GM18517 (cell line): ENCODE data around the gene IFNA17.
"Not testable (repeated sequence)": the region's sequence is repeated elsewhere in the genome, so short reads cannot be mapped to it uniquely, and the experiment has no call there.

Experiments used
- ATAC-seq: cut with Tn5 transposase; IDR thresholded peaks from one replicate; pipeline ENCODE4 v1.9.1; 2021; ENCODE audit warnings: mild to moderate bottlenecking, moderate library complexity; ENCODE audit not compliant: unreplicated experiment

IFNA17 gene

GRCh38 chr9:21212160-21212559, 15.9 kb downstream of the IFNA17 start:
- not testable (repeated sequence) for ATAC-seq

- not testable (repeated sequence) for ATAC-seq
These were observed 17.2 kb downstream of the IFNA17 start for GRCh38 chr9:21210782-21211181.

- ATAC-seq: no peak
These were observed 17.7 kb downstream of the IFNA17 start for GRCh38 chr9:21210311-21210710.

- ATAC-seq: not testable (repeated sequence)
These were observed 21.0 kb downstream of the IFNA17 start, which contains the start of gene IFNA10 for GRCh38 chr9:21207043-21207442. Gene IFNA10 (minus strand): TSS chr9:21207143. CDS start chr9:21207097, 46 bp downstream.

- ATAC-seq: no peak
These were observed 22.8 kb downstream of the IFNA17 start for GRCh38 chr9:21205204-21205603.

- ATAC-seq: not testable (repeated sequence)
These were observed 25.9 kb downstream of the IFNA17 start, which contains the start of gene IFNA7 for GRCh38 chr9:21202105-21202504. Gene IFNA7 (minus strand): TSS chr9:21202205. CDS start chr9:21202165, 40 bp downstream.

GRCh38 chr9:21194867-21195776, 32.9 kb downstream of the IFNA17 start:
- ATAC-seq: peak; percentile 95

- not testable (repeated sequence) for ATAC-seq
These were observed 40.5 kb downstream of the IFNA17 start, which contains the start of gene IFNA4 for GRCh38 chr9:21187487-21187886. Gene IFNA4 (minus strand): TSS chr9:21187587. CDS start chr9:21187531, 56 bp downstream.

- peak; percentile 96 for ATAC-seq
These were observed 44.9 kb downstream of the IFNA17 start for GRCh38 chr9:21182810-21183736.
